ENCODE data around the gene NR4A3.

Gene NR4A3

DNA sequence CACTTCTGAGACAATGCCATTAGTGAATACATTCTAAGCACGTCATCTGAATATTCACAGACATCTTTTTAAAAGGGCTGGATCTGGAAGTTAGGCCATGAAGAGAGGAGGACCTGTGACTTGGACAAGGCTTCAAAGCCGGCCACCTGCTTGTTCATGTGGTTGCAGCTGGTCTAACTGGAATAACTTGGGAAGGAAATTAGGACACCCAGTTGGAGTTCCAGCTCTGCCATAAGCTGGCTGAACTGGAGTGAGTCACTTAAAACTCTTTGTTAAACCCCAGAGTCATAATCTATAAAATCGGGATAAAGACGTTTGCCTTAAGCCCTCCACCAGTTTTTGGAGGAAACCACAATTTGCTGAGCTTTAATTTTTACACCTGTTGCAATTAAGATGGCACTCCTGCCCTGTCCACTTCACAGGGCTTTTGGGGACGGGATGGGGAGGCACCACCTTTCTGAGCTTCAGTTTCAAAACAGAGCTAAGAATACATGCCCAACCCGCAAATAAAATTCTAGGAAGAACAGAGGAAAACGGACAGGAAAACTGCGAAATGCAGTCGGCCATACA is 84.2 kb downstream of the NR4A3 start:
- H3K27me3 ChIP-seq (ENCODE audit: control insufficient read depth, insufficient read depth, low read length) = no peaks in the 10 kb centered on the region
- no peaks in the 10 kb centered on the region for H3K36me3 ChIP-seq (ENCODE audit: control insufficient read depth, insufficient read depth, low read length)
- peak overlapping the region; percentile 80 for H3K9ac ChIP-seq (ENCODE audit: low read length)
- peak overlapping the region; percentile 97 for H3K4me3 ChIP-seq (ENCODE audit: low read length)
- no peaks in the 10 kb centered on the region for H3K4me1 ChIP-seq (ENCODE audit: control insufficient read depth, insufficient read depth, low read length)
- no peaks in the 10 kb centered on the region for H3K9me3 ChIP-seq (ENCODE audit: control insufficient read depth, low read length)

DNA sequence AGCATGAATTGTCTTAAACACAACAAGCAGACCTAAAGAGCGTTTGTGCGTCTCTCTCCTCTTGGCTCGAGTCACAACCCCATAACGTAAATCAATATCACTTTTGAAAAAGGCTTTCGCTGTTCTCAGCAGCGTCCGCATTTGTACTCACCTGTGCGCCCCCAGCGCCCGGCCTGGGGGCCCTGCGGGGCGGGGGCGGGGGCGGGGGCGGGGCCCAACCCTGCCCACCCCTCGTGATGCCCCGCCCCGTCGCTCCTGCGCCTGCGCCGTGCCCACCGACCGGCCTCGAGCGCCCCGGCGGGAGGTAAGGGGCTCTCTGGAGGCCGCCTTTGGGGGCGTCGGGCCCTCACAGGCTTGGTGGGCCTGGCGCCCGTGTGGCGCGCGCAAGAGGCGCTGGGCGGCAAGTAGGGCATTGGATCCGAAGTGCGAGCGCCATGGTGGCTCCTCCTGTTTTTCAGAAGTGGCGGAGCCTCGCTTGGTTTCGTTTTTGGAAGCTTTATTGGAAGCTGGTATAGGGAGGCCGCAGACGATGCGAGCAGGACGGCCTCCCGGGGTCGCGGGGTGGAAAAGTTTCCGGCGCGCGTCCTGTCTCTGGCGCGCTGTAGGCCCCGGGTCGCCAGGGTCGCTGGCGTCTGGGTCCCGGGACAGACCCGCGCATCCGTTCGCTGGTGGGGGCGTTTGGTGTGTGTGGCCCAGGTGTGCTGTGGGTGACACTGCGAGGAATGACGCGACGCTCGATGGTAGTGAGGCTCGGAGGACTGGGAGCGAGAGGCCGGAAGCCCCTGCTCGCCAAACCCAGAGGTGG is 84.9 kb downstream of the NR4A3 start, which contains the start of gene STX17:
TSS of gene STX17 (plus strand) at position 252 of the 805 bp plus-strand sequence. CDS start 8,586 bp downstream, outside the sequence.
- H3K9ac ChIP-seq (ENCODE audit: low read length) = peak within 1 kb of the TSS; percentile 96
- no peaks in the 10 kb centered on the region for H3K27me3 ChIP-seq (ENCODE audit: control insufficient read depth, insufficient read depth, low read length)
- no peaks in the 10 kb centered on the region for H3K4me1 ChIP-seq (ENCODE audit: control insufficient read depth, insufficient read depth, low read length)
- H3K4me3 ChIP-seq (ENCODE audit: low read length) = peak within 1 kb of the TSS; percentile 97
- H3K36me3 ChIP-seq (ENCODE audit: control insufficient read depth, insufficient read depth, low read length) = no peaks in the 10 kb centered on the region
- H3K9me3 ChIP-seq (ENCODE audit: control insufficient read depth, low read length) = no peaks in the 10 kb centered on the region

DNA sequence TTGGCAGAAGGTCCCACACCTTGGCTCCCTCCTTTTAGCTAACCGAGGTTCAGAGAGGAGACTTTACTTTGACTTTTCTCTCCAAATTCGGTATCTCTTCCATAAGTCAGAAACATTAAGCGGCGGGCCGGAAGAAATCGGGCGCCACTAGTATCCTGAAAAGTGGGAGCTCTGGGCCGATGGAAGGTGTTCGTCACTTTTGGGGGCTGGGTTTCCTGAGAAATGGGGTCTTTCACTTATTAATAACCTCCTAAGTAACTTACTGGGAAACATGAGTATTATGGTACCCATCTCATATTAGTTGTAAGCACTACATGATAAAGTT is 85.5 kb downstream of the NR4A3 start:
- peak overlapping the region; percentile 97 for H3K4me3 ChIP-seq (ENCODE audit: low read length)
- no peaks in the 10 kb centered on the region for H3K27me3 ChIP-seq (ENCODE audit: control insufficient read depth, insufficient read depth, low read length)
- no peaks in the 10 kb centered on the region for H3K4me1 ChIP-seq (ENCODE audit: control insufficient read depth, insufficient read depth, low read length)
- H3K36me3 ChIP-seq (ENCODE audit: control insufficient read depth, insufficient read depth, low read length) = no peaks in the 10 kb centered on the region
- H3K9ac ChIP-seq (ENCODE audit: low read length) = peak overlapping the region; percentile 96
- H3K9me3 ChIP-seq (ENCODE audit: control insufficient read depth, low read length) = no peaks in the 10 kb centered on the region

DNA sequence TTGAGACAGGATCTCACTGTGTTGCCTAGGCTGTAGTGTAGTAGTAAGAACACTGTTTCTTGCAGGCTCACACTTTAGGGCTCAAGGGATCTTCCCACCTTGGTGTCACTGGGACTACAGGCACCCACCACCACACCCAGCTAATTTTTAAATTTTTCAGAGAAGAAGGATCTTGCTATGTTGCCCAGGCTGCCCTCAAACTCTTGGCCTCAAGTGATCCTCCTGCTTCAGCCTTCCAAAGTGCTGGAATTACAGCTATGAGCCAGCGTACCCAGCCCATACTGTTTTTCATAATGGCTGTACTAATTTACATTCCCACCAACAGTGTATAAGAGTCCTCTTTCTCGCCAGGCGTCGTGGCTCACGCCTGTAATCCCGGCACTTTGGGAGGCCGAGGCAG is 89.9 kb downstream of the NR4A3 start:
- no peak overlapping the region for H3K9ac ChIP-seq (ENCODE audit: low read length)
- H3K36me3 ChIP-seq (ENCODE audit: control insufficient read depth, insufficient read depth, low read length) = no peaks in the 10 kb centered on the region
- no peaks in the 10 kb centered on the region for H3K9me3 ChIP-seq (ENCODE audit: control insufficient read depth, low read length)
- H3K27me3 ChIP-seq (ENCODE audit: control insufficient read depth, insufficient read depth, low read length) = no peaks in the 10 kb centered on the region
- no peaks in the 10 kb centered on the region for H3K4me1 ChIP-seq (ENCODE audit: control insufficient read depth, insufficient read depth, low read length)
- H3K4me3 ChIP-seq (ENCODE audit: low read length) = no peak overlapping the region
